ENCODE results near the gene AMT. TPM values are rescaled to one million over a fixed set of nuclear protein-coding genes. Genes with fewer than 3 reads are reported as not detected.

The AMT gene
- total and polyA plus RNA-seq, 5 donors = 17.4 to 33.7 (median 28.3) TPM

DNA sequence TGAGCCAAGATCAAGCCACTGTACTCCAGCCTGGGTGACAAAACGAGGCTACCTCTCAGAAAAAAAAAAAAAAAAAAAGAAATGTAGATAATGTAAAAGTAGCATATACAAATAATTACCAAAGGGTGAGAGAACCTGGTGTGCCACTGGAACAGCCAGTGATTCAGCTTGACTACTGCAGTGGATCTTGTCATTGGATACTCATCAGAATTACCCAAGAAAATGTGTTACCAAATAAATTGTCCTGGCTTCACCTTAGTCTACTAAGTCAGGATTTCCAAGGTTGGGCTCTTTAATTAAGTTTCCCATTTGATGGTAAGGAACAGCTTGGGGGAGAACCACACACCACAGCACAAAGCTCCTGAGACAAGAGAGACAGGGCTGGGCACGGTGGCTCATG, 5.3 kb upstream of the AMT start:
- H3K4me3 ChIP-seq (ENCODE audit: low read length) = no peak overlapping the region
- no peak overlapping the region for H3K27ac ChIP-seq (ENCODE audit: low read length)
- intact Hi-C loops (cut with DNase I) = no loop called here
- no peak for DNase-seq
- H3K9me3 ChIP-seq (ENCODE audit: control insufficient read depth, low read length) = no peaks in the 10 kb centered on the region
- no peaks in the 10 kb centered on the region for H3K27me3 ChIP-seq (ENCODE audit: control insufficient read depth, insufficient read depth)
- H3K4me1 ChIP-seq (ENCODE audit: control insufficient read depth, insufficient read depth, low read length) = no peaks in the 10 kb centered on the region
- 95% methylated on average over 2 of the region's 2 CpGs for WGBS
- ATAC-seq = no peak

DNA sequence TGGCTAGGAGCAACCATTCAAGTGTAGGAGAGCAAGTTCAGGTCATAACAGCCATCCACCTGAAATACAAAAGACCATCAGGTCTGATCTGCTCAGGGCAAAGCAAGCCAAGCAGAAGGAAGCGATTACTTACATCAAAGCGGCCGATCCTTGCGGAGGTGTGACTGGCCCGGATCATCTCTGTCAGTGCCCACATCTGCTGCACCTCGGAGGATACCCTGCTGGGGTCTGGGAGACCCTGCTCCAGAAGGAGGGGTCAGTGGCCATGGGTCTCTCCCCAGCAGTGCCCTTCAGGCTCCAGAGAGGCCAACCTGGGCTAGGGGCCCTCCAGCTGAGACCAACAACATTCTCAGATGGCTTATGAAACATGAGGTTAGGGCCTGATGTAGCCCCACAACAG, 2.5 kb upstream of the AMT start:
- DNase-seq (no peak), ATAC-seq (no peak)
- intact Hi-C loops (cut with DNase I) = no loop called here
- no peaks in the 10 kb centered on the region for H3K9me3 ChIP-seq (ENCODE audit: control insufficient read depth, low read length)
- no peak overlapping the region for H3K27ac ChIP-seq (ENCODE audit: low read length)
- 92% methylated on average over 6 of the region's 6 CpGs for WGBS
- H3K27me3 ChIP-seq (ENCODE audit: control insufficient read depth, insufficient read depth) = no peaks in the 10 kb centered on the region
- H3K4me1 ChIP-seq (ENCODE audit: control insufficient read depth, insufficient read depth, low read length) = no peaks in the 10 kb centered on the region
- no peak overlapping the region for H3K4me3 ChIP-seq (ENCODE audit: low read length)

DNA sequence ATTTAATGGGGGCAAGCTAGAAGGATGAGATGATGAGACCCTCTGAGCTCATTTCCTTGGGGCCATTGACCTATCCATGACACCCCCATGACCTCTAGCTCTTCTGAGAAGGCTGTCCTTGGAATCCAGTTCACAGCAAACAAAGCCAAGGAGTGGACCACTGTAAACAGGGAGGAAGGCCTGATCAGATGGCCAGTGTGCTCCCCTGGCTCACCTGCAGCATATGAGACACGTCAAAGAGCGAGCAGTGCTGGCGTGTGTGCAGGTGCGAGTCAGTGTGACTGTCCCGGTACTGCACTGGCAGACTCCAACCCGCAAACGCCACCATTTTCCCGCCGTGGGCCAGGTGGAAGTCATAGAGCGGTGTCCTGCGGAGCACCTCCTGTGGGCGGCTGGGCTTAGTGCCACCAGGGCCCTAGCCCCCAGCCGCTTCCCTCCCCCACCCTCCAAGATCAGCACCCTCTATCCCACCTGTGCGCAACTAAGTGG, 339 bp downstream of the AMT start:
- peak overlapping the region; percentile 26 for H3K4me3 ChIP-seq (ENCODE audit: low read length)
- WGBS = 40% methylated on average over 14 of the region's 14 CpGs
- ATAC-seq = peak; percentile 4 to 30
- H3K27me3 ChIP-seq (ENCODE audit: control insufficient read depth, insufficient read depth) = no peaks in the 10 kb centered on the region
- intact Hi-C loops (cut with DNase I) = no loop called here
- no peaks in the 10 kb centered on the region for H3K4me1 ChIP-seq (ENCODE audit: control insufficient read depth, insufficient read depth, low read length)
- H3K27ac ChIP-seq (ENCODE audit: low read length) = peak overlapping the region; percentile 34
- peak in 1 of 3 donors; percentile 58 for DNase-seq
- H3K9me3 ChIP-seq (ENCODE audit: control insufficient read depth, low read length) = no peaks in the 10 kb centered on the region

DNA sequence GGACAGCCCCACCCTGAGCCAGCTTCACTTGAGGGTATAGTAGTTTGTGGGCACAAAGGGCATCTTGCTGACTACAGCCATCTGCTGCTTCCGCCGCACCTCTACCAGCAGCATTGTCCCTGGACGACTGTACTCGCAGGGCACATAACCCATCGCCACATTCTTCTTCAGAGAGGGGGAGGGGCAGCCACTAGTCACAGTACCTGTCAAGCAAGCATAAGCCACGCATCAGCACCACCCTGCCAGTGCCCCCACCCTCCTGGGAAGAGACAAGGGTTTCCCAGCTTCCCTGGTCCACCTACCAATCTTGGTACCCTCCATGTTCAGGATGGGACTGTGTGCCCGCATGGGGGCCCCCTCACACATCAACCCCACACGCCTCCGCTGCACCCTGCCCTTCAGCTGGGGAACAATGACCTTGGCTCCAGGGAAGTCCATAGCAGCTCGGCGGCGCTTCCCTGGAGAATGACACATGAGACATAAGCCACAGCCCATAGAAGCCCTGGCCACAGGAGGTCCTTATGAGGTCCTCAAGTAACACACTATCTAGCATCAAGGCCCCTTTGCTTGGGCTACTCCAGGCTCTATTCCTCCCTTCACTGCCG, 4.7 kb downstream of the AMT start:
- ATAC-seq (no peak), DNase-seq (peak in 2 of 3 donors; percentile 42 to 54)
- Histone ChIP-seq H3K4me1 (ENCODE audit: control insufficient read depth, insufficient read depth, low read length) (peaks cover 13% of the 10 kb centered on the region), H3K4me3 (ENCODE audit: low read length) (no peak overlapping the region), H3K27ac (ENCODE audit: low read length) (no peak overlapping the region), H3K27me3 (ENCODE audit: control insufficient read depth, insufficient read depth) (no peaks in the 10 kb centered on the region), H3K9me3 (ENCODE audit: control insufficient read depth, low read length) (no peaks in the 10 kb centered on the region)
- WGBS = 79% methylated on average over 13 of the region's 13 CpGs
- intact Hi-C loops (cut with DNase I) = no loop called here

DNA sequence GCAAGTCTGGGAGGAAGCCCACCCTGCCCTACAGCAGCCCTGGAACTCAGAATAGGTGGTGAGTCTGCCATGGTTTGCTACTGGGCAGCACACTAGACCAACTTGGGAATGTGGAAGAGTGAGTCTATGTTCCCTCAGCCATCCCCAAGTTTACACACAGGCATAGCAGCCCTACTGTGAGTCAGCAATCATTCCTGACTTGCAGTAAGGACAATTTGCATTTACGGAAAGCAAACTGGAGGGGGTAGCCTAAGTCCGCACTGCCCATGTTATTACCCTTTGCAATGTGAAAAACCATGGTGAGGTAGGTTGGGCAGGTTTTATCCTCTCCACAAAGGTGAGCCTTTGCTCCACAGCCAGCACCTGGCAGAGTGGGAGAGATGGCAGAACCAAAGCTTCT, 5.4 kb downstream of the AMT start:
- ATAC-seq = no peak
- peak in 1 of 3 donors; percentile 3 for DNase-seq
- Histone ChIP-seq H3K9me3 (ENCODE audit: control insufficient read depth, low read length) (no peaks in the 10 kb centered on the region), H3K27ac (ENCODE audit: low read length) (no peak overlapping the region), H3K4me3 (ENCODE audit: low read length) (no peak overlapping the region), H3K27me3 (ENCODE audit: control insufficient read depth, insufficient read depth) (no peaks in the 10 kb centered on the region), H3K4me1 (ENCODE audit: control insufficient read depth, insufficient read depth, low read length) (peaks cover 13% of the 10 kb centered on the region)
- 93% methylated on average over 2 of the region's 2 CpGs for WGBS
- intact Hi-C loops (cut with DNase I) = no loop called here

DNA sequence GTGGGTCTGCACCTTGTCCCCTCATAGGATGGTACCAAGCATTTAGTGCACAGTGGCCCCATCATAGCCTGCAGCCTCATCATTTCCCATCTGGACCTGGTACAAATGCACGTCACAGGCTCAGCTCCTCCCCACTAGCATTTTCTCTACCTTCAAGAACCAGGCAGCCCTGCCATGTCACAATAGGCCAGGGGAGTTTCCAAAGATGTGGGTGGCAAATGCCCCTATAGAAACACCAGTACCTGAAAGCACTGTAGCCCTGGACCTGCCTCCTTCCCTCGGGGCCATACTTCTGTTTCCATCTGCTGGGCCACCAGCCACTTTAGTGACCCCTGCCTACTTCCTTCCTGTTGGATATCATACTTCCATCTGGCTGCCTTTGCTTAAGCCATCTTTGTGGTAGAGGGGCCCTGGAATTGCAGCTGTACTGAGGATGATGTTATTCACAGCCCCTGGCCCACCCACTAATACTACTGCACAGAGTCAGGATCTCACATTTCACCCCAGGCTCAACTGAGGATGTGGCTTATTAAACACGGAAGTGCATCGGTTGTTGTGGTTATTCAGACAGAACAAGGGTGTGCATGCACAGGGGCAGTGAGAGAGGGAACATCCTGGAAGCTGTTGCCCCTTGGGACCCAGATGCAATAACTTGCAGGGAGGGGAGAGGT, 6.2 kb downstream of the AMT start:
- Histone ChIP-seq H3K4me1 (ENCODE audit: control insufficient read depth, insufficient read depth, low read length) (peaks cover 13% of the 10 kb centered on the region), H3K9me3 (ENCODE audit: control insufficient read depth, low read length) (no peaks in the 10 kb centered on the region), H3K27me3 (ENCODE audit: control insufficient read depth, insufficient read depth) (no peaks in the 10 kb centered on the region), H3K27ac (ENCODE audit: low read length) (peak overlapping the region; percentile 40), H3K4me3 (ENCODE audit: low read length) (no peak overlapping the region)
- DNase-seq = peak in 2 of 3 donors; percentile 31 to 49
- 43% methylated on average over 4 of the region's 4 CpGs for WGBS
- intact Hi-C loops (cut with DNase I) = no loop called here
- no peak for ATAC-seq

DNA sequence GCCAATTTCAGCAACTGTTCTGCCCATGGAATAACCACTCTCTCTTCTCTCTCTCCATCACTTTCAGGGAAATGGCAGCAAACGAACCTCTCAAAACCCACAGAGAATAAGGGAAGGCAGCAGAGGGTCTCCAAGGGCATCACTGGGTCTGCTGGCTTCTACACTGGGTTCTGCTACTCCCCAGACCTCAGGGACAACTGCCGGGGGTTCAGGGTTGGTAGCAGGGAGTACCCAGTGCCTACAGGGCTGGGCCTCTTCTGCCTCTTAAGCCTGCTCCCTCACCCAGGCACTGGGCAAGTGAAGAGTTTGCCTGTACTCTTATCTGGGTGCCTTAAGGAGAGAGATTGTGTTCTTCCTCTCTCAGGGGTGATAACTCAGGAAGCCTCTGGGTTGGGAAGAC, 7.5 kb downstream of the AMT start:
- ATAC-seq = no peak
- no peak overlapping the region for H3K4me3 ChIP-seq (ENCODE audit: low read length)
- H3K27me3 ChIP-seq (ENCODE audit: control insufficient read depth, insufficient read depth) = no peaks in the 10 kb centered on the region
- no peak overlapping the region for H3K27ac ChIP-seq (ENCODE audit: low read length)
- WGBS = 89% methylated on average over 2 of the region's 2 CpGs
- peaks cover 16% of the 10 kb centered on the region for H3K4me1 ChIP-seq (ENCODE audit: control insufficient read depth, insufficient read depth, low read length)
- peak in 2 of 3 donors; percentile 7 to 16 for DNase-seq
- H3K9me3 ChIP-seq (ENCODE audit: control insufficient read depth, low read length) = no peaks in the 10 kb centered on the region
- intact Hi-C loops (cut with DNase I) = loop anchor here in 1 of 4 donors (5.0 kb wide), 1 partner anchor 57 kb away; the partner anchor contains the start of gene GPX1

DNA sequence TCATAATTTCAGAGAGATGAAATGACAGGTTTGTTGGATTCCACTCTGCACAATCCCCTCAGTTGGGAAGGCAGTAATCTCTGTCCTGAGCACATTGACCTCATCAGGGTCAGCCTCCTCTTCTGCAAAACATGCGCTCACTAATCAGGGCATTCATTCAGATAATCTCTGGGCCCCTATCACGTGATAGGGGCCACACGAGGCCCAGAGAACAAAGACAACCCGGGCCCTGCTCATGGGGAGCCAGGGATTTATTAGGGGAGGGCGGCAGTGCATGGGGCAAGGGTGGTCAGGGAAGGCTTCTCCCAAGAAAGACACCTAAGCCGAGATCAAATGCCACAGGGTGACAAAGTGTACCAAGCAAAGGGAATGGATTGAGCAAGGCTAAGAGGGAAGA, 8.9 kb downstream of the AMT start:
- Histone ChIP-seq H3K27ac (ENCODE audit: low read length) (peak overlapping the region; percentile 75), H3K9me3 (ENCODE audit: control insufficient read depth, low read length) (no peaks in the 10 kb centered on the region), H3K4me3 (ENCODE audit: low read length) (no peak overlapping the region), H3K4me1 (ENCODE audit: control insufficient read depth, insufficient read depth, low read length) (peaks cover 19% of the 10 kb centered on the region), H3K27me3 (ENCODE audit: control insufficient read depth, insufficient read depth) (no peaks in the 10 kb centered on the region)
- intact Hi-C loops (cut with DNase I) = loop anchor here in 1 of 4 donors (5.0 kb wide), 1 partner anchor 56 kb away; the partner anchor contains the start of gene GPX1
- DNase-seq (peak in 2 of 3 donors; percentile 19 to 20), ATAC-seq (no peak)
- 71% methylated on average over 6 of the region's 6 CpGs for WGBS

DNA sequence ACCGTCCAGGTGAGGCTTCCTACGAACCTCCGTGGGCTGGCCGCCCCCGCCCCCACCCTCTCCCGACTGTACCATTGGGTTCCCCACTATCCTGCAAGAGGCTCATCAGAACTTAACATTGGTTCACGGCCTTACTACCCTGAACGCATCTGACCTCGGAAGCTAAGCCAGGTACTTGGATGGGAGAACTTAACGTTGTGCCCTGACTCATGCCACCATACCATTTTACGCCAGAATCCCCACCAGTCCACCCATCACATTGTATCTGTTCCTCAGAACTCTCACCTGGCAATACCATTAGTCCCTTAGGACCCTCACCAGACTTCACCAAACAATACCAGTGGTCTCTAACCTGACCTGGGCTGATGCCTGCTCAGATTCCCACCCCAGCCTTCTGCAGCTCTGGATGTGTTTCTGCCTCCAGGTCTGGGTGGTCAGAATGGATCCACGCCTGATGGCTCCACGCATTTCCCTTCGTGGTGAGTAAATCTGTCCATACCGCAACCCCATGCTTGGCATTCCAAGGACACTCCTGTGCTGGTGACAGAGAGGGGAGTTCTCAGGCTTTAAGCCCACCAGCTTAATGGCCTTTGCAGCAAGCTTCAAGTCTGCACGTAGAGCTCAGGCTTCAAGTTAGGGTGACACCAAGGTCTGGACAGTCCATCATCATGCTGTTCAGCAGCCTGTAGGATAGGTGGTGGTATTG, 9.5 kb downstream of the AMT start:
- 28% methylated on average over 16 of the region's 16 CpGs for WGBS
- ATAC-seq (no peak), DNase-seq (peak in 1 of 3 donors; percentile 36)
- peak overlapping the region; percentile 62 for H3K4me3 ChIP-seq (ENCODE audit: low read length)
- no peaks in the 10 kb centered on the region for H3K27me3 ChIP-seq (ENCODE audit: control insufficient read depth, insufficient read depth)
- intact Hi-C loops (cut with DNase I) = loop anchor here in 1 of 4 donors (5.0 kb wide), 1 partner anchor 55 kb away; the partner anchor contains the start of gene GPX1
- H3K9me3 ChIP-seq (ENCODE audit: control insufficient read depth, low read length) = no peaks in the 10 kb centered on the region
- peak overlapping the region; percentile 75 for H3K27ac ChIP-seq (ENCODE audit: low read length)
- H3K4me1 ChIP-seq (ENCODE audit: control insufficient read depth, insufficient read depth, low read length) = peaks cover 21% of the 10 kb centered on the region

DNA sequence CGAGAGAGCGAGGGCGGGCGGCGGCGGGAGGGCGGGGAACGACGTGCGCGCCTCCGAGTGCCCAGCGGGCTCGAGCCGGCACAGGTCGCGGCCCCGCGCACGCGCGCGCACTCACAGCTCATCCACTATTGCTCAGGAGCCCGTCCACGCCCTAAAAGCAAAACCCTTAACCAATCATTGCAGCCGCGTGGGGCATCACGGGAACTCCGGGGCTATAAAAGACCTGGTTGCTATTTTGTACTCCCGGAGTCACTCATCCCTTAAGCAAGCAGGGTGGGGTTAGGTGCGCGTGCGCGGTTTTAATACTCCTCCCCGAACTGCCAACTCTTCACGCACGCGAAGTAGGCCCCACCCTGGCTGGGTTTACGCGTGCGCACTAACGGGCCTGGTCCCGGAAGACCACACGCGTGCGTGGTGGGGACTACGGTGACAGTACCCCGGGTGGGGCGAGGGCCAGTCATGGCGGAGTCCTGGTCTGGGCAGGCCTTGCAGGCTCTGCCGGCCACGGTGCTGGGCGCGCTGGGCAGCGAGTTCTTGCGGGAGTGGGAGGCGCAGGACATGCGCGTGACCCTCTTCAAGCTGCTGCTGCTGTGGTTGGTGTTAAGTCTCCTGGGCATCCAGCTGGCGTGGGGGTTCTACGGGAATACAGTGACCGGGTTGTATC, 10.2 kb downstream of the AMT start, which contains the start of the genes RHOA and TCTA:
Gene RHOA (minus strand): TSS at position 9 of the 664 bp plus-strand sequence. CDS start 36,387 bp downstream, outside the sequence.
Gene TCTA (plus strand): TSS at position 456 of the 664 bp plus-strand sequence. CDS start 4 bp downstream, at position 460.
- Histone ChIP-seq H3K4me1 (ENCODE audit: control insufficient read depth, insufficient read depth, low read length) (peaks cover 23% of the 10 kb centered on the region), H3K9me3 (ENCODE audit: control insufficient read depth, low read length) (no peaks in the 10 kb centered on the region), H3K27ac (ENCODE audit: low read length) (peak within 1 kb of the TSS; percentile 98), H3K27me3 (ENCODE audit: control insufficient read depth, insufficient read depth) (no peaks in the 10 kb centered on the region), H3K4me3 (ENCODE audit: low read length) (peak within 1 kb of the TSS; percentile 99)
- DNase-seq = peak; percentile 100
- ATAC-seq = peak; percentile 96 to 97
- under 1% methylated on average over 62 of the region's 62 CpGs for WGBS
- intact Hi-C loops (cut with DNase I) = loop anchor here in 1 of 4 donors (5.0 kb wide), 1 partner anchor 55 kb away; the partner anchor contains the start of gene GPX1

All from right cardiac atrium (tissue), 5 donors.